GM12892 (cell line): ENCODE data around the gene TMEM255B.

Experiments used
- POLR2A ChIP-seq: IDR thresholded peaks from 2 replicates; pipeline ENCODE4 v1.6.1; 2011; ENCODE audit warnings: low read depth, low read length, control low read depth
- POLR2AphosphoS5 ChIP-seq: IDR thresholded peaks from 2 replicates; pipeline ENCODE4 v1.6.1; 2011; ENCODE audit warnings: low read depth, low read length, control low read depth

GRCh38 chr13:113740286-113740556, 18.8 kb upstream of the TMEM255B start:
- TF ChIP-seq POLR2A = no peak
- no peak for TF ChIP-seq POLR2AphosphoS5
